Pancreas (tissue), 10 donors: ENCODE data around the gene MINDY3. TPM values are rescaled to one million over a fixed set of nuclear protein-coding genes. Genes with fewer than 3 reads are reported as not detected.

Source experiments
- ATAC-seq, 4 donors: fragments of 200-7000 bp; cut with Tn5 transposase; one replicate each; pipeline versions ENCODE4 v1.8.0 to v1.9.1; 2020; ENCODE audit warnings: mild to moderate bottlenecking in 4 of 4, moderate library complexity in 4 of 4
- DNase-seq, 6 donors: peaks; one replicate each; pipeline ENCODE4 v3.0.0-alpha.2; 2020
- FAIRE-seq: peaks from 2 replicates; lab custom pipeline; 2012; peaks lifted over from hg19 to GRCh38; lab: Jason Lieb, UNC
- H3K27ac ChIP-seq, 4 donors: fragments of 200-600 bp; sonication (generic); 1 replicate in 3 of 4; 2 replicates in 1 of 4; pipeline versions ENCODE4 v1.5.0 to v1.8.0; 2020
- H3K27me3 ChIP-seq, 4 donors: fragments of 200-600 bp; one replicate each; pipeline ENCODE4 v1.8.0; 2021
- H3K36me3 ChIP-seq, 3 donors: fragments of 200-600 bp; sonication (generic) in 1 of 3; one replicate each; pipeline versions ENCODE4 v1.5.0 to v1.8.0; 2020 to 2021
- H3K4me1 ChIP-seq, 3 donors: fragments of 200-600 bp; one replicate each; pipeline ENCODE4 v1.8.0; 2021
- H3K4me3 ChIP-seq, 4 donors: fragments of 200-600 bp; sonication (generic) in 2 of 4; one replicate each; pipeline versions ENCODE4 v1.5.0 to v1.8.0; 2020 to 2021
- H3K9me3 ChIP-seq, 4 donors: fragments of 200-600 bp; one replicate each; pipeline ENCODE4 v1.8.0; 2021
- CTCF ChIP-seq, 4 donors: fragments of 200-600 bp; sonication (generic) in 3 of 4; IDR thresholded peaks; one replicate each; pipeline versions ENCODE4 v1.5.0 to v1.8.0; 2021; ENCODE audit warnings: antibody characterized with exemption in 4 of 4
- WGBS, 2 donors: extraction: QIAGEN DNeasy Blood & Tissue Kit; methylation state at CpG; one replicate each; pipeline ENCODE4 v1.1.7; 2013; 5-methylcytosine and 5-hydroxymethylcytosine counted together
- intact Hi-C, 3 donors: fragments of 100-400 bp; cut with DNase I; formaldehyde crosslinking; loops; one replicate each; pipeline versions ENCODE4 v1.11.1 to v1.14.2; 2022
- polyA plus RNA-seq, 2 donors: library from polyadenylated mRNA; stranded (reverse); fragments of 200-250 nt; gene quantifications; one replicate each; pipeline ENCODE4 v1.2.3, GENCODE V29; 2013
- total RNA-seq, 6 donors: library from RNA; stranded (reverse); fragmentation: NEBNext Ultra II Directional in 4 of 6; extraction: Animal tissue kit (Norgen Biotek cat#: 25700) in 4 of 6; gene quantifications; one replicate each; pipeline versions ENCODE4 v1.2.1 to v1.2.4, GENCODE V29; 2021 to 2023
- donor health status: healthy with polysubstance abuse.
- donor health status: DM: no; HTN: no; CAD: no; lungs with moderate emphysema.
- donor health status: DM: no; HTN: no; CAD: no.
- donor health status: control.
- donor health status: control.
- donor health status: Bipolar disorder and iron deficiency.
- donor health status: DM: yes; HTN: yes; CAD: no.
- donor health status: DM: no; HTN: no; CAD: no.
- donor health status: DM: no; HTN: no; CAD: no.
- donor health status: DM: yes; HTN: yes; CAD: no.

The MINDY3 gene
- total and polyA plus RNA-seq, 8 donors: 6.9 to 14.6 (median 11.6) TPM

GRCh38 chr10:15863733-15864132, 3.4 kb upstream of the MINDY3 start:
- intact Hi-C loops: no loop called here
- ATAC-seq (no peak), FAIRE-seq (no peak), DNase-seq (no peak)
- Histone ChIP-seq H3K9me3 (no peaks in the 10 kb centered on the region), H3K27ac (no peak overlapping the region), H3K4me3 (no peak overlapping the region), H3K36me3 (no peaks in the 10 kb centered on the region), H3K27me3 (peaks cover 0 to 34% (median 1%) of the 10 kb centered on the region in 4 donors), H3K4me1 (peaks cover 0 to 10% (median 5%) of the 10 kb centered on the region in 3 donors)
- no peak for TF ChIP-seq CTCF (IDR thresholded peaks at IDR 0.05)

GRCh38 chr10:15863323-15863722, 3.0 kb upstream of the MINDY3 start:
- H3K36me3 ChIP-seq: no peaks in the 10 kb centered on the region
- DNase-seq (no peak), FAIRE-seq (no peak), ATAC-seq (no peak)
- H3K4me3 ChIP-seq: no peak overlapping the region
- H3K27ac ChIP-seq: no peak overlapping the region
- intact Hi-C loops: no loop called here
- peaks cover 0 to 14% (median 9%) of the 10 kb centered on the region in 3 donors for H3K4me1 ChIP-seq
- peaks cover 0 to 30% (median 0%) of the 10 kb centered on the region in 4 donors for H3K27me3 ChIP-seq
- 76 to 86% methylated on average over 1 of the region's 1 CpG for WGBS, 2 donors
- no peaks in the 10 kb centered on the region for H3K9me3 ChIP-seq
- TF ChIP-seq CTCF (IDR thresholded peaks at IDR 0.05): no peak

- no peaks in the 10 kb centered on the region for H3K36me3 ChIP-seq
- no peak for TF ChIP-seq CTCF (IDR thresholded peaks at IDR 0.05)
- intact Hi-C loops: no loop called here
- H3K4me3 ChIP-seq: peak overlapping the region; percentile 63 to 85 (median 74)
- 50 to 51% methylated on average over 8 of the region's 8 CpGs for WGBS, 2 donors
- DNase-seq (no peak), FAIRE-seq (no peak), ATAC-seq (no peak)
- peaks cover 0 to 24% (median 0%) of the 10 kb centered on the region in 4 donors for H3K27me3 ChIP-seq
- H3K9me3 ChIP-seq: no peaks in the 10 kb centered on the region
- peak overlapping the region; percentile 24 to 60 (median 36) for H3K27ac ChIP-seq
- peaks cover 0 to 19% (median 16%) of the 10 kb centered on the region in 3 donors for H3K4me1 ChIP-seq
These were observed 440 bp upstream of the MINDY3 start for GRCh38 chr10:15860692-15861201.

GRCh38 chr10:15859509-15859905, 800 bp downstream of the MINDY3 start:
- ATAC-seq: no peak

More at GRCh38 chr10:15859509-15859905, 800 bp downstream of the MINDY3 start:
- no peaks in the 10 kb centered on the region for H3K9me3 ChIP-seq
- intact Hi-C loops: no loop called here
- peak overlapping the region; percentile 63 to 85 (median 74) for H3K4me3 ChIP-seq
- no peak for TF ChIP-seq CTCF (IDR thresholded peaks at IDR 0.05)
- no peak for FAIRE-seq
- WGBS, 2 donors: 3 to 5% methylated on average over 10 of the region's 10 CpGs
- peaks cover 0 to 15% (median 0%) of the 10 kb centered on the region in 4 donors for H3K27me3 ChIP-seq
- H3K27ac ChIP-seq: peak overlapping the region in 2 of 4 donors; percentile 28 to 60
- H3K36me3 ChIP-seq: no peaks in the 10 kb centered on the region
- no peak for DNase-seq
- H3K4me1 ChIP-seq: peaks cover 0 to 19% (median 16%) of the 10 kb centered on the region in 3 donors
